ENCODE measurements around the gene FJX1. TPM values are rescaled to one million over a fixed set of nuclear protein-coding genes. Genes with fewer than 3 reads are reported as not detected.

Gene FJX1
- total RNA-seq, 1 experiment from 2014 or later = 71.4 TPM

DNA sequence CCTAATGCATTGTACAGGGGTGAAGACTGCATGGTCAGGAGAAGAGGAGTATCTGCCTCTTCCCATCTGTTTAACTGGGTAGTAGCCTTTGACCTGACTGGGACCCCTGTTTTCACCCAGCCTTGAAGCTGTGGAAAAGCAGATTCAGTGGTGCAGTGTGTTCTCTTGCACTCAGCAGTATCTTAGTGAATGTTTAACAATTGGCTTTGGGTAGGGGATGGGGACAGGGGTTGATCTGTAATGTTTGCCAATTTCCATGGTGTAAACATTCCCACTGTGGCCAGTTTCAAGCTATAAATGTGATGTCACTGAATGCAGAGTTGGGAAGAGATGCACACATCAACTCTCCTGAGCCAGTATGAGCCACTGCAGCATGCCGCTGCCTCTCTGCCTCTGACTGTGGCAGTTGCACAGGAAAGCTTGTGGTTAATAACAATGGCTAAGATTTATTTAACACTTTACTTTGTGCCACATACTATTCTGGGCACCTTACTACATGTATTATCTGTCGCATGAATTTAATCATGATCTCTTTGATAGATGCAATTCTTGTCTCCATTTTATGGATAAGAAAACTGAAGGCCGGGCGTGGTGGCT lies 15.7 kb downstream of the FJX1 start:
- no peak overlapping the region for H2AFZ ChIP-seq (ENCODE audit: low read length)
- H3F3A ChIP-seq (ENCODE audit: low read length, unreplicated experiment) = no peaks in the 10 kb centered on the region
- CTCF ChIA-PET = no interaction called here
- H3K36me3 ChIP-seq (ENCODE audit: low read depth, low read length) = no peaks in the 10 kb centered on the region
- H3K4me3 ChIP-seq (ENCODE audit: low read length) = no peak overlapping the region
- H3K4me1 ChIP-seq (ENCODE audit: insufficient read depth, low read length) = peaks cover 18% of the 10 kb centered on the region
- no peak overlapping the region for H3K4me2 ChIP-seq (ENCODE audit: low read length)
- no peaks in the 10 kb centered on the region for H3K9me2 ChIP-seq (replicated peaks; ENCODE audit: low read length)
- ATAC-seq (no peak), DNase-seq (no peak)
- no TSS peak for BruUV-seq (replicated peaks)
- H4K20me1 ChIP-seq (ENCODE audit: low read length) = no peaks in the 10 kb centered on the region
- no peaks in the 10 kb centered on the region for H3K9me3 ChIP-seq (ENCODE audit: low read length)
- intact Hi-C loops (cut with micrococcal nuclease) = no loop called here
- POLR2A ChIA-PET (ENCODE audit: unreplicated experiment) = no interaction called here
- no peaks in the 10 kb centered on the region for H3K27me3 ChIP-seq (ENCODE audit: low read length)
- H3K9ac ChIP-seq (ENCODE audit: low read length) = no peak overlapping the region
- H3K79me2 ChIP-seq (ENCODE audit: low read length) = no peaks in the 10 kb centered on the region
- no peak overlapping the region for H3K27ac ChIP-seq (ENCODE audit: low read length)
- TF ChIP-seq, protein P1, sequence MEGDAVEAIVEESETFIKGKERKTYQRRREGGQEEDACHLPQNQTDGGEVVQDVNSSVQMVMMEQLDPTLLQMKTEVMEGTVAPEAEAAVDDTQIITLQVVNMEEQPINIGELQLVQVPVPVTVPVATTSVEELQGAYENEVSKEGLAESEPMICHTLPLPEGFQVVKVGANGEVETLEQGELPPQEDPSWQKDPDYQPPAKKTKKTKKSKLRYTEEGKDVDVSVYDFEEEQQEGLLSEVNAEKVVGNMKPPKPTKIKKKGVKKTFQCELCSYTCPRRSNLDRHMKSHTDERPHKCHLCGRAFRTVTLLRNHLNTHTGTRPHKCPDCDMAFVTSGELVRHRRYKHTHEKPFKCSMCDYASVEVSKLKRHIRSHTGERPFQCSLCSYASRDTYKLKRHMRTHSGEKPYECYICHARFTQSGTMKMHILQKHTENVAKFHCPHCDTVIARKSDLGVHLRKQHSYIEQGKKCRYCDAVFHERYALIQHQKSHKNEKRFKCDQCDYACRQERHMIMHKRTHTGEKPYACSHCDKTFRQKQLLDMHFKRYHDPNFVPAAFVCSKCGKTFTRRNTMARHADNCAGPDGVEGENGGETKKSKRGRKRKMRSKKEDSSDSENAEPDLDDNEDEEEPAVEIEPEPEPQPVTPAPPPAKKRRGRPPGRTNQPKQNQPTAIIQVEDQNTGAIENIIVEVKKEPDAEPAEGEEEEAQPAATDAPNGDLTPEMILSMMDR (conservative IDR thresholded peaks at IDR 0.05; ENCODE audit: low read depth, low read length) = no peak
- TF ChIP-seq EZH2 (IDR thresholded peaks at IDR 0.05; ENCODE audit: low read length, unreplicated experiment) (no peak), EZH2phosphoT487 (IDR thresholded peaks at IDR 0.05; ENCODE audit: borderline replicate concordance, low read length) (no peak)

DNA sequence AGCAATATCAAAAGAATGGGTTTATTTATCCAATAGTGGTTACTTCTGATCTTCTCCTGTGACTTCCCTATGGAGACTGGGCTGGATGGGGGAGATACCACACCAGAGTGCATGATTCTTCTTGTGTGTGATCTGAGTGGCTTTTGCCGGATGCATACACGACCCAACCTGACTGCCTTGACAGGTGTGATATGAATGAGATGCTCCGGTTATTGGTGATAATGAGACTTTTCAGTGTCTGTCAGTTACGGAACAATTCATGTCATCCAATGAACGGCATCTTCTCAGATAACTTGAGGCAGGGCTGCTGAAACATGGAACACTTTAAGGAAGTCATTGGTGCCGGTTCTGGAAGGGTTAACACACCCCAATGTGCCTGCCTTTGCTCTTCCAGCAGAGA lies 17.7 kb downstream of the FJX1 start:
- Histone ChIP-seq H3K4me2 (ENCODE audit: low read length) (no peak overlapping the region), H3K9me2 (replicated peaks; ENCODE audit: low read length) (no peaks in the 10 kb centered on the region), H2AFZ (ENCODE audit: low read length) (no peak overlapping the region), H3K9ac (ENCODE audit: low read length) (no peak overlapping the region), H3K9me3 (ENCODE audit: low read length) (no peaks in the 10 kb centered on the region), H3K27ac (ENCODE audit: low read length) (no peak overlapping the region), H3K79me2 (ENCODE audit: low read length) (no peaks in the 10 kb centered on the region), H3K27me3 (ENCODE audit: low read length) (no peaks in the 10 kb centered on the region), H3K4me3 (ENCODE audit: low read length) (no peak overlapping the region), H3K36me3 (ENCODE audit: low read depth, low read length) (no peaks in the 10 kb centered on the region), H3K4me1 (ENCODE audit: insufficient read depth, low read length) (0 out of 2 replicates have a peak, but pooled peaks cover under 1% of the 10 kb centered on the region), H4K20me1 (ENCODE audit: low read length) (no peaks in the 10 kb centered on the region), H3F3A (ENCODE audit: low read length, unreplicated experiment) (no peaks in the 10 kb centered on the region)
- BruUV-seq (replicated peaks) = no TSS peak
- intact Hi-C loops (cut with micrococcal nuclease) = no loop called here
- ATAC-seq (no peak), DNase-seq (no peak)
- ChIA-PET POLR2A (ENCODE audit: unreplicated experiment) (no interaction called here), CTCF (no interaction called here)
- TF ChIP-seq, protein P1 (conservative IDR thresholded peaks at IDR 0.05; ENCODE audit: low read depth, low read length) = no peak
- TF ChIP-seq EZH2 (IDR thresholded peaks at IDR 0.05; ENCODE audit: low read length, unreplicated experiment) = no peak
- no peak for TF ChIP-seq EZH2phosphoT487 (IDR thresholded peaks at IDR 0.05; ENCODE audit: borderline replicate concordance, low read length)

DNA sequence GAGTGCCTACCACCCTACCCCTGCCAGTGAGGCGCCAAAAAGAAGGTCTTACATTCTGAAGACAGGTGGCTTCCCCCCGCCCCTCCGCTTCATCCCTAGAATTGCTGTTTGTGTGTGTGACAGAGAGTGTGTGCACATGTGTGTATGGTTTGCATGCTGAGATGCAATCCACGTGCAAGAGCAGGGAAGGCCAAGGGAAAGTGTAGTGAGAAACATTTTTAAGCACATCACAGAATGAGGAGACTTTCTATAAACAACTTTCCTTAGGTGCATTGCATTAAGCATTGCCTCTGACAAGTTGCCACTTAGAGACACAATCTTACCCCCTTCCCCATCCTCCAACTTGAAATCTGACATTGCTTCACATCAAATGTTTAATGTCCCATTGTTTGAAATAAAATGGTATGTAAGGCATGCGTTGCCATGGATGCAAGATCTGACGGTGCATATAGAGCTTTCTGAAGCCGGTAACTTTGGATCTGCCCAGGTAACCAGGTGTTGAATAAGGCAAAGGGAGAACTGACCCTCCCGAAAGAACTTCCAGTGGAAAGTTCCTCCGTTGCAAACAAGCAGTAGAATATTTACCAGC lies 21.4 kb downstream of the FJX1 start:
- Histone ChIP-seq H3K4me2 (ENCODE audit: low read length) (no peak overlapping the region), H3F3A (ENCODE audit: low read length, unreplicated experiment) (no peaks in the 10 kb centered on the region), H3K4me3 (ENCODE audit: low read length) (no peak overlapping the region), H3K9me2 (replicated peaks; ENCODE audit: low read length) (no peaks in the 10 kb centered on the region), H3K27ac (ENCODE audit: low read length) (no peak overlapping the region), H3K9me3 (ENCODE audit: low read length) (no peaks in the 10 kb centered on the region), H4K20me1 (ENCODE audit: low read length) (no peaks in the 10 kb centered on the region), H3K9ac (ENCODE audit: low read length) (no peak overlapping the region), H2AFZ (ENCODE audit: low read length) (no peak overlapping the region), H3K36me3 (ENCODE audit: low read depth, low read length) (no peaks in the 10 kb centered on the region), H3K4me1 (ENCODE audit: insufficient read depth, low read length) (peaks cover 9% of the 10 kb centered on the region; the same call in 1 of the 2 replicates), H3K27me3 (ENCODE audit: low read length) (no peaks in the 10 kb centered on the region), H3K79me2 (ENCODE audit: low read length) (no peaks in the 10 kb centered on the region)
- POLR2A ChIA-PET (ENCODE audit: unreplicated experiment) = no interaction called here
- DNase-seq (no peak), ATAC-seq (no peak)
- intact Hi-C loops (cut with micrococcal nuclease) = no loop called here
- CTCF ChIA-PET = no interaction called here
- TF ChIP-seq, protein P1 (conservative IDR thresholded peaks at IDR 0.05; ENCODE audit: low read depth, low read length) = no peak
- no peak for TF ChIP-seq EZH2 (IDR thresholded peaks at IDR 0.05; ENCODE audit: low read length, unreplicated experiment)
- no peak for TF ChIP-seq EZH2phosphoT487 (IDR thresholded peaks at IDR 0.05; ENCODE audit: borderline replicate concordance, low read length)
- no TSS peak for BruUV-seq (replicated peaks)

Data from PC-3 (cell line).